HCT116 (cell line): ENCODE results near the gene IL32. TPM values are rescaled to one million over a fixed set of nuclear protein-coding genes. Genes with fewer than 3 reads are reported as not detected.
A peak's percentile ranks its signal among the peaks of the same experiment; 100 is the strongest.

Experiments used
- ATAC-seq: fragments of 200-7000 bp; cut with Tn5 transposase; 2 replicates; pipeline ENCODE4 v1.9.1; 2020; ENCODE audit warnings: mild to moderate bottlenecking, moderate library complexity
- BruUV-seq: library from RNA; stranded (reverse); fragments of 400-500 nt; replicated peaks from 2 replicates; lab custom pipeline; 2021; lab: Mats Ljungman, UMichigan
- CTCF ChIA-PET: fragments of 300-600 bp; sonication (Branson Sonifier 250); formaldehyde crosslinking; loops from one replicate; lab custom pipeline; 2021; ENCODE audit warnings: antibody characterized with exemption; lab: Charles Lee
- POLR2A ChIA-PET: fragments of 300-600, 350-600 bp; sonication (Branson Sonifier 250); formaldehyde crosslinking; loops from one replicate; lab custom pipeline; 2021; ENCODE audit warnings: antibody characterized with exemption; lab: Charles Lee
- RAD21 ChIA-PET, 2 experiments: fragments of 300-600 bp; sonication (Branson Sonifier 250); formaldehyde crosslinking; loops; one replicate each; lab custom pipeline; 2023; ENCODE audit warnings: low total read pairs in 2 of 2; ENCODE audit not compliant: uncharacterized antibody in 2 of 2, unreplicated experiment in 2 of 2, low non-redundant PET in 1 of 2; lab: Charles Lee
- DNase-seq: peaks from one replicate; pipeline ENCODE4 v3.0.0-alpha.2; 2010; ENCODE audit warnings: low read depth, low spot score
- H2AFZ ChIP-seq: fragments of 200-600 bp; shearing (Covaris generic), sonication (generic); 2 replicates; pipeline ENCODE4 v1.6.1; 2017; ENCODE audit warnings: low read depth, mixed run types, mixed read lengths, antibody characterized with exemption, low read length; ENCODE audit not compliant: poor library complexity, severe bottlenecking
- H3K27ac ChIP-seq: 2 replicates; pipeline ENCODE4 v1.5.1; 2012; ENCODE audit warnings: low read depth, low read length
- H3K27me3 ChIP-seq: fragments of 200-600 bp; sonication (generic); 2 replicates; pipeline ENCODE4 v1.6.1; 2016; ENCODE audit warnings: mixed run types, low read length, mixed read lengths; ENCODE audit not compliant: insufficient read depth
- H3K36me3 ChIP-seq, 2 experiments: fragments of 200-500 bp in 1 of 2; fragments of 200-600 bp in 1 of 2; sonication (Bioruptor generic) in 1 of 2; sonication (generic) in 1 of 2; 2 replicates each; pipeline versions ENCODE4 v1.5.1 to v1.6.1; 2014 to 2016; ENCODE audit warnings: low read length in 2 of 2, inconsistent platforms in 1 of 2, mixed read lengths in 1 of 2, mixed run types in 1 of 2; ENCODE audit not compliant: insufficient read depth in 2 of 2, control insufficient read depth in 1 of 2
- H3K4me1 ChIP-seq, 2 experiments: fragments of 200-600 bp in 1 of 2; sonication (generic) in 1 of 2; 2 replicates each; pipeline versions ENCODE4 v1.5.1 to v1.6.1; 2012 to 2017; ENCODE audit warnings: low read length in 2 of 2, inconsistent platforms in 1 of 2, mild to moderate bottlenecking in 1 of 2, mixed read lengths in 1 of 2, mixed run types in 1 of 2, moderate library complexity in 1 of 2; ENCODE audit not compliant: insufficient read depth in 2 of 2, control insufficient read depth in 1 of 2
- H3K4me2 ChIP-seq: fragments of 200-600 bp; sonication (generic); 2 replicates; pipeline ENCODE4 v1.6.1; 2017; ENCODE audit warnings: mixed run types, low read length, mixed read lengths
- H3K4me3 ChIP-seq, 2 experiments: fragments of 200-600 bp in 1 of 2; sonication (generic) in 1 of 2; replicated peaks in 1 of 2; 2 replicates each; pipeline ENCODE4 v1.5.1; 2011 to 2016; ENCODE audit warnings: low read length in 2 of 2, control low read depth in 1 of 2, low read depth in 1 of 2, mild to moderate bottlenecking in 1 of 2, mixed read lengths in 1 of 2, mixed run types in 1 of 2
- H3K79me2 ChIP-seq: fragments of 200-600 bp; sonication (generic); 2 replicates; pipeline ENCODE4 v1.6.1; 2017; ENCODE audit warnings: mild to moderate bottlenecking, mixed run types, low read length, moderate library complexity, mixed read lengths; ENCODE audit not compliant: insufficient read depth
- H3K9ac ChIP-seq: fragments of 200-600 bp; sonication (generic); 2 replicates; pipeline ENCODE4 v1.6.1; 2016; ENCODE audit warnings: low read length, mixed read lengths
- H3K9me2 ChIP-seq: fragments of 200-600 bp; sonication (generic), shearing (Covaris generic); 2 replicates; pipeline ENCODE4 v1.6.1; 2017; ENCODE audit warnings: mixed run types, mild to moderate bottlenecking, moderate library complexity; ENCODE audit not compliant: insufficient read depth
- H3K9me3 ChIP-seq, 2 experiments: fragments of 200-500 bp in 1 of 2; fragments of 200-600 bp in 1 of 2; sonication (Bioruptor generic) in 1 of 2; sonication (generic) in 1 of 2; 2 replicates each; pipeline ENCODE4 v1.6.1; 2014 to 2017; ENCODE audit warnings: low read length in 2 of 2, mixed read lengths in 2 of 2, inconsistent platforms in 1 of 2, low read depth in 1 of 2, mild to moderate bottlenecking in 1 of 2, mixed run types in 1 of 2, moderate library complexity in 1 of 2; ENCODE audit not compliant: control insufficient read depth in 1 of 2, insufficient read depth in 1 of 2
- H4K20me1 ChIP-seq: fragments of 200-600 bp; sonication (generic), shearing (Covaris generic); 2 replicates; pipeline ENCODE4 v1.6.1; 2017; ENCODE audit warnings: mixed run types, mild to moderate bottlenecking, moderate library complexity; ENCODE audit not compliant: insufficient read depth
- EGR1 ChIP-seq: IDR thresholded peaks from 2 replicates; pipeline ENCODE4 v1.6.1; 2012; ENCODE audit warnings: low read depth
- POLR2AphosphoS5 ChIP-seq: IDR thresholded peaks from 2 replicates; pipeline ENCODE4 v1.6.1; 2011; ENCODE audit warnings: mild to moderate bottlenecking, low read depth, low read length, moderate library complexity
- SIN3A ChIP-seq: IDR thresholded peaks from 2 replicates; pipeline ENCODE4 v1.6.1; 2012; ENCODE audit warnings: low read depth
- SP1 ChIP-seq: IDR thresholded peaks from 2 replicates; pipeline ENCODE4 v1.6.1; 2012; ENCODE audit warnings: low read depth
- ZFX ChIP-seq: fragments of 450-650 bp; IDR thresholded peaks from 2 replicates; pipeline ENCODE4 v1.6.1; 2017
- intact Hi-C: fragments of 100-400 bp; cut with micrococcal nuclease; formaldehyde crosslinking; loops from 2 replicates; pipeline ENCODE4 v1.10.0; 2022
- total RNA-seq: library from RNA; stranded (reverse); gene quantifications from one replicate; pipeline ENCODE4 v1.2.1, GENCODE V29; 2021; ENCODE audit not compliant: unreplicated experiment
- TF ChIP-seq, protein P1 (sequence below): IDR thresholded peaks from 2 replicates; pipeline ENCODE4 v1.6.1; 2011; ENCODE audit warnings: mild to moderate bottlenecking, low read length, moderate library complexity; ENCODE audit not compliant: insufficient replicate concordance; ENCODE audit errors: extremely low read depth
- TF ChIP-seq, protein P2 (sequence below), 3 experiments: fragments of 200-600 bp in 1 of 3; sonication (generic) in 1 of 3; IDR thresholded peaks in 2 of 3; conservative IDR thresholded peaks in 1 of 3; 2 replicates each; pipeline ENCODE4 v1.5.1; 2012 to 2017; ENCODE audit warnings: low read depth in 2 of 3, low read length in 2 of 3, antibody characterized with exemption in 1 of 3, borderline replicate concordance in 1 of 3, control low read depth in 1 of 3, mild to moderate bottlenecking in 1 of 3, mixed read lengths in 1 of 3, mixed run types in 1 of 3, moderate library complexity in 1 of 3; ENCODE audit not compliant: insufficient read depth in 1 of 3

IL32 gene
- total RNA-seq, 1 experiment from 2014 or later = 13.7 TPM

- CTCF ChIA-PET = no interaction called here
- H3K4me3 ChIP-seq = no peak overlapping the region
- H3K36me3 ChIP-seq = peaks cover 0 to 10% of the 10 kb centered on the region in 2 experiments; a peak in 1 of 4 replicates
- intact Hi-C loops = no loop called here
- H2AFZ ChIP-seq = no peak overlapping the region
- no peaks in the 10 kb centered on the region for H3K27me3 ChIP-seq
- no peak overlapping the region for H3K9ac ChIP-seq
- TF ChIP-seq, protein P1, sequence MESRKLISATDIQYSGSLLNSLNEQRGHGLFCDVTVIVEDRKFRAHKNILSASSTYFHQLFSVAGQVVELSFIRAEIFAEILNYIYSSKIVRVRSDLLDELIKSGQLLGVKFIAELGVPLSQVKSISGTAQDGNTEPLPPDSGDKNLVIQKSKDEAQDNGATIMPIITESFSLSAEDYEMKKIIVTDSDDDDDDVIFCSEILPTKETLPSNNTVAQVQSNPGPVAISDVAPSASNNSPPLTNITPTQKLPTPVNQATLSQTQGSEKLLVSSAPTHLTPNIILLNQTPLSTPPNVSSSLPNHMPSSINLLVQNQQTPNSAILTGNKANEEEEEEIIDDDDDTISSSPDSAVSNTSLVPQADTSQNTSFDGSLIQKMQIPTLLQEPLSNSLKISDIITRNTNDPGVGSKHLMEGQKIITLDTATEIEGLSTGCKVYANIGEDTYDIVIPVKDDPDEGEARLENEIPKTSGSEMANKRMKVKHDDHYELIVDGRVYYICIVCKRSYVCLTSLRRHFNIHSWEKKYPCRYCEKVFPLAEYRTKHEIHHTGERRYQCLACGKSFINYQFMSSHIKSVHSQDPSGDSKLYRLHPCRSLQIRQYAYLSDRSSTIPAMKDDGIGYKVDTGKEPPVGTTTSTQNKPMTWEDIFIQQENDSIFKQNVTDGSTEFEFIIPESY = no peak
- TF ChIP-seq ZFX (no peak), SP1 (no peak), SIN3A (no peak)
- ATAC-seq (no peak), DNase-seq (no peak)
- H4K20me1 ChIP-seq = no peaks in the 10 kb centered on the region
- H3K4me1 ChIP-seq = peaks cover 33 to 70% of the 10 kb centered on the region in 2 experiments
- RAD21 ChIA-PET = no interaction called here
- POLR2A ChIA-PET = interaction anchor here (8.2 kb wide), 1 partner anchor 12 kb away, joined by 188 read pairs; no protein-coding TSS in a partner anchor
- no peak overlapping the region for H3K4me2 ChIP-seq
- no TSS peak for BruUV-seq
- no peaks in the 10 kb centered on the region for H3K9me2 ChIP-seq
- H3K9me3 ChIP-seq = no peaks in the 10 kb centered on the region
- no peak overlapping the region for H3K27ac ChIP-seq
- H3K79me2 ChIP-seq = peaks cover 16% of the 10 kb centered on the region; the same call in 1 of the 2 replicates
Observed at GRCh38 chr16:3017344-3017743, 48.1 kb upstream of the IL32 start.

- no peaks in the 10 kb centered on the region for H4K20me1 ChIP-seq
- peak within 1 kb of the TSS; percentile 12; the same call in 1 of the 2 replicates for H3K4me2 ChIP-seq
- H3K27me3 ChIP-seq = no peaks in the 10 kb centered on the region
- no peak for TF ChIP-seq EGR1
- TF ChIP-seq POLR2AphosphoS5 = no peak
- TF ChIP-seq, protein P1 = no peak
- TF ChIP-seq SIN3A = no peak
- TF ChIP-seq, protein P2, sequence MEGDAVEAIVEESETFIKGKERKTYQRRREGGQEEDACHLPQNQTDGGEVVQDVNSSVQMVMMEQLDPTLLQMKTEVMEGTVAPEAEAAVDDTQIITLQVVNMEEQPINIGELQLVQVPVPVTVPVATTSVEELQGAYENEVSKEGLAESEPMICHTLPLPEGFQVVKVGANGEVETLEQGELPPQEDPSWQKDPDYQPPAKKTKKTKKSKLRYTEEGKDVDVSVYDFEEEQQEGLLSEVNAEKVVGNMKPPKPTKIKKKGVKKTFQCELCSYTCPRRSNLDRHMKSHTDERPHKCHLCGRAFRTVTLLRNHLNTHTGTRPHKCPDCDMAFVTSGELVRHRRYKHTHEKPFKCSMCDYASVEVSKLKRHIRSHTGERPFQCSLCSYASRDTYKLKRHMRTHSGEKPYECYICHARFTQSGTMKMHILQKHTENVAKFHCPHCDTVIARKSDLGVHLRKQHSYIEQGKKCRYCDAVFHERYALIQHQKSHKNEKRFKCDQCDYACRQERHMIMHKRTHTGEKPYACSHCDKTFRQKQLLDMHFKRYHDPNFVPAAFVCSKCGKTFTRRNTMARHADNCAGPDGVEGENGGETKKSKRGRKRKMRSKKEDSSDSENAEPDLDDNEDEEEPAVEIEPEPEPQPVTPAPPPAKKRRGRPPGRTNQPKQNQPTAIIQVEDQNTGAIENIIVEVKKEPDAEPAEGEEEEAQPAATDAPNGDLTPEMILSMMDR (IDR thresholded peaks at IDR 0.05 in 2 of 3, conservative IDR thresholded peaks at IDR 0.05 in 1 of 3; ENCODE audit: borderline replicate concordance in 1 of 3, insufficient read depth in 1 of 3, low read depth in 2 of 3, low read length in 2 of 3) = peak in 2 of 3 experiments; percentile 49 to 56; a peak in 4 of 6 replicates
- H3K4me1 ChIP-seq = peaks cover 33 to 70% of the 10 kb centered on the region in 2 experiments
- H3K79me2 ChIP-seq = peaks cover 16% of the 10 kb centered on the region; the same call in 1 of the 2 replicates
- H3K9me2 ChIP-seq = no peaks in the 10 kb centered on the region
- no peak within 1 kb of the TSS for H3K9ac ChIP-seq
- ChIA-PET CTCF (interaction anchor here (6.1 kb wide), 1 partner anchor 14 kb away, joined by 39 read pairs; no protein-coding TSS in a partner anchor), RAD21 (no interaction called here), POLR2A (interaction anchor here (8.2 kb wide), 1 partner anchor 13 kb away, joined by 188 read pairs; no protein-coding TSS in a partner anchor)
- DNase-seq (no peak), ATAC-seq (no peak)
- no peak within 1 kb of the TSS; the same call in 1 of the 2 replicates for H3K27ac ChIP-seq
- H3K9me3 ChIP-seq = no peaks in the 10 kb centered on the region
- BruUV-seq = no TSS peak
- H2AFZ ChIP-seq = no peak within 1 kb of the TSS
- H3K4me3 ChIP-seq = no peak within 1 kb of the TSS
- peaks cover 0 to 15% of the 10 kb centered on the region in 2 experiments; a peak in 1 of 4 replicates for H3K36me3 ChIP-seq
- intact Hi-C loops = no loop called here
Observed at GRCh38 chr16:3017794-3018506, 47.5 kb upstream of the IL32 start, which contains the start of gene CLDN6. Gene CLDN6 (minus strand): TSS chr16:3018183. CDS start chr16:3016021, 2,162 bp downstream.
